GM19438 (cell line): ENCODE results near the gene ADAM12.
"Not testable (repeated sequence)": the region's sequence is repeated elsewhere in the genome, so short reads cannot be mapped to it uniquely, and the experiment has no call there.

Source experiments
- ATAC-seq: cut with Tn5 transposase; IDR thresholded peaks from one replicate; pipeline ENCODE4 v1.9.1; 2021; ENCODE audit warnings: low read depth; ENCODE audit not compliant: unreplicated experiment

ADAM12 gene

DNA sequence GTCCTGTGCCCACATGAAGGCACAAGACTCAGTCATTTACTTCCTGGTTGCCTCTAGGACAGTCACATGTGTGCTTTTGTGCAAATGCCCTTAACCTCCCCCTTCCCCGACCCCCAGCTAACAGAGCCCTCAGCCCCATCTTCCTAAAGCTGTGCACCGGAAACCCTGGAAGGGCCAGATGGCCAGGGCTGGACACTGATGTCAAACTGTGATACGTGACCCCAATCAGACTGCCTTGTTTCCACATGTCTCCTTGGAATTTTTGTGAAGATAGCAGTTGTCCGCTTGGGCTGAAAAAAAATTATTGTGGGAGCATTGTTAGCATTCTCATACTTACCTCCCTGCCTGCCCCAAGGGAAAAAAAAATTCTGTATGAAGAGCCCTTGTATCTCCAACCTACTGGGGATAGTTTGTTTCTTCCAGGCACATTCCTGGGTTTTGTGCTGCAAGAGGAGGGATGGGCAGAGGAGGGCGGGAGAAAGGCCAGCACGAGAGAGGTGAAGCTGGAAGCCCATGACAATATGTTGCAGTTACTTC is 17.0 kb upstream of the ADAM12 start:
- no peak for ATAC-seq

DNA sequence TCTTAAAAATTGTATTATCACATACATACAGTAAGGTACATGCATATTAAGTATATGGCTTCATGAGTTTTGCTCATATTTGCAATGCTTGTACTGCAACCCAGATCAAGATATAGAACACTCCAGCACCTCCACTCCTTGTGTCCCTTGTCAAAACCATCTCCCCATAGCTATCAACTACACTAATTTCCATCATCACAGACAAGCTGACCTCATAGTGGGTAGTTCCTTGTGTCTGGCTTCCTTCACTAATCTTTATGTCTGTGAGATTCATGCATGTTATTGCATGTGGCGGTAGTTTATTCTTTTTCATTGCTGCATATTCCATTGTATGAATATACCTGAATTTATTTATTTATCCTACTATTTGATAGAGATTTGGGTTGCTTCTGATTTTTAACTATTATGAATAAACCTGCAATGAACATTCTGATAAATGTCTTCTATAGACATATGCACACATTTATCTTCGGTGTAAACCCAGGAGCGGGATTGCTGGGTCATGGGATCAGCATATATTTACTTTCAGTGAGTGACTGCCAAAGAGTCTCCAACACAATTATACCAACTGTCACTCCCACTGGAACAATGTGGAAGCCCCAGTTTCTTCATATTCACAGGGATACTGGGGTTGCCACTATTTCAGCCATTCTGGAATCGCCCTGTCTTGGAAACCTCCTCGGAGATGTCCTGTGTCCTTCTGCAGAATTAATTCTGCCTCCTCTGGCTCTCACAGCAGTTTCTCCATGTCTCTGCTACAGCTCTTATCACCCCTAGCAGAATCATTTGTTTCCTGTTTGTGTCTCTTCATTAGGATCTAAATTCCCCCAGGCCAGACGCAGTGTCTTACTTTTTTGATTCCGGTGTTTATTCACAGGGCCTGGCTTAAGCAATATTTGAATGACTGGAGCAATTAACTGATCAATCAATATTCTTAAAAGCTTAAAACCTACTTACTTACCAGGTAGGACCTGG is 14.7 kb upstream of the ADAM12 start:
- no peak for ATAC-seq

DNA sequence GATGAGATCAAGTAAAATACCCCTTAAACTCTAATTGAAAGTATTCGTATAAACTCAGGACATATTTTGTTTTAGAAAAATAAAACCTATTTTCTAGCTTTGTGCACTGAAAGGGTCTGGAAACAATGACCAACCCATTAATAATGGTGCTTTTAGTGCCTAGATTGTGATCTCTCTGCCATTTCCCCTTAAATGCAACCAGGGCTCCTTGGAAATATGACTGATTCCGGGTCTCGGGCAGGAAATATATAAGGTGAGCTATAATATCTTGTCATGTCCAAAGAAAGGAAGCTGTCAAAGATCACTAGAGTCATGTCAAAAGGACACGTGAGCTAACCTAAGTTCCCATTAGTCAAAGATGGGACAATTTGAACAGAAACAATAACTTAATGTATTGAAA is 12.4 kb upstream of the ADAM12 start:
- no peak for ATAC-seq

DNA sequence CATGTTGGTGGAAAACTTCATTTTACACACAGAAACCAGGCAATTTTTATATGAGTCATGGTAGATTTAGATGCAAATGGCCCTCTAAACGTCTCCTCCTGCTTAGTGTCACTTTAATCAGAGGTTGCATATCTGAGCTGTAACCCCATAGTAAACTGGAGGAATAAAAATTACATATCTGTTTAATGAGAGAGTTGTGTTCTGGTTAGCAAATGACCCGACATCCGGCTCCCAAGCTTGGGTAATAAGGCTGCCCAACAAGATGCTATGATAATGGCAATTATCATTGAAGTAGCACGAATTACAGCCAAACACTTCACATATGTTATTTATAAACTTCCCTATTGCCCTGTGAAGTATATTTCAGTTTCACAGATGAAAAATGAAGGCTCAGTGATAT is 10.6 kb upstream of the ADAM12 start:
- ATAC-seq: no peak

DNA sequence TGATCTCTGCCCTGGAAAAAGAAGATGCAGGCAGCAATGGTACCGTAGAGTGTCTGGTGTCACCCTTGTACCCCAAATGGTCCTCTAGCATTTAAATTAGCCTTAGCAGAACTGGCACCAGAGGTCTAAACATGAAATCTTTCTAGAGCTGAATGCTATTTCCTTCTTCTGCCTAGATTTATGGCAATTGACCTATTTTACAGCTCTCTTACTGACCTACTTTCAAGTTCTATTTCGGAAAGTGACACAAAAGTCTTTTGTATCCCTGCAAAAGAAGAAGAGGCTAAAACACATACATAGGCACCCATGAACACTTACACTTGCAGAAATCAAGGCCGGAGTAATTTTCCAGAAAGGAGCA is 10.1 kb upstream of the ADAM12 start:
- no peak for ATAC-seq

DNA sequence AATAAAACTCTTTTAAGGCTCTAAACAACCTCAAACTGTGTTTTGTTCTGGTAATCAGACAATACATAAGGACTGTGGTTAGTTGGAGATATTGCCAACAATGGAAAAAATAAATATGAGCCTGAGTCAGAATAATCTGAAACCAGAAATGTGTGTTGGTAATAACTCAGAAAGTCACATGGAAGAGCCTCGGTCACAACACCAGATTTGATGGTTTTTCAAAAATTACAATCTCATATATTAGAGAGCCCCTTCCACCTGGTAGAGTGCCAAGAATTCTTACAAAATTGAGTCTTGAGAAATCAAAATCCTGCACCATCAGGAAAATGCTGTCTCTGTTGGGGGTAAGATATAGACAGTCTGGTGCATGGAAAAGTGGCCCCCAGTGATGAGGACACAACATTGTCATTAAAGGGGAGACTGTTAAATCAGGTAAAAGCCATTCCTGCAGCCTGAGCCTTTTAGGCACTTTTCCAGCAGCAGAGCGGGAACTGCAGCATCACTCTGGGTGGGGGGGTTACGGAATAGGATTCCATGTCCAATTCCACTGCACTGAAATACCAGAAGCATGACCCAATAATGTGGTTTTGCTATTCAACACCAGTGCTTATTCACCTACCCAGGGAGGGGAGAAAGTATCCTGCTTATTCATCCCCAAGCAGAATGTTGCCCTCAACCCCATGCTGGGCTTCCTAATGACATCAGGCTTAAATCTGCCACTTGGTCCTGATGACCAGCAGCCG is 9.5 kb upstream of the ADAM12 start:
- no peak for ATAC-seq

DNA sequence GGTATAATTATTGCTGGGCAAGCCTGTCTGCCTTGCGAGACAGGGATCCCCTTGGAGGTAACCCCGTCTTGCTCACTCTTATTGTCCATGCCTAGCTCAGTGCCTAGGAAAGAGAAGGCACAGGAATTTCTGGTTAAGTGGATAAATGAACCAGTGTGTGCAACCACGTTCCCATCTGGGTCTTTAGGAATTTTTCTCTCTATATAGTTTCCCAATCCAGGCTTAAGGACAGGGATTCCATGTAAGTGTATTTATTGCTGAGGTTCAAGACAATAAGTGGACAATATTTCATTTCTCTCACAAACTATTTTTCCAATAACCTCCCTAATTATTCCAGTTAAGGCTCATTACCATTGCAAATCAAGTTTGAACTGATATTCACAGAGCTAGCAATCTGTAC is 8.9 kb upstream of the ADAM12 start:
- no peak for ATAC-seq

DNA sequence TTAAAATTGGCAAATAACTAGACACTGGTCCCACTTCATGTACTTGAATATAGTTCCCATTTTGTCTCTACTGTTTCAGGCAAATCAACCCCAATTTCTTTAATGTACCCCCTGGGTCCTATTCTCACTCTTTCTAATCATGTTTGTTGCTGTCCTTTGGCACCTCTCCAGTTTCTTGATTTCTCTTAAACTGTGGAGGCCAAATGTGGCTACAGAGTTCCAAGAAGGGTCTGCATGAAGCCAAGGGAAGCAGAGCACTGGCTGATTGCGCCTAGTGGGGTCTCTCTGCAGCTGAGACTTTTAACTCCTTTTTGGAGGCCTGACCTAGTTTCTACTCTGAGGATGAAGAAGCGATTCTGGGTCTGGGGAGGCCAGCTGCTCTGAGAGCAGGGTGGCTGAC is 6.7 kb upstream of the ADAM12 start:
- ATAC-seq: no peak

DNA sequence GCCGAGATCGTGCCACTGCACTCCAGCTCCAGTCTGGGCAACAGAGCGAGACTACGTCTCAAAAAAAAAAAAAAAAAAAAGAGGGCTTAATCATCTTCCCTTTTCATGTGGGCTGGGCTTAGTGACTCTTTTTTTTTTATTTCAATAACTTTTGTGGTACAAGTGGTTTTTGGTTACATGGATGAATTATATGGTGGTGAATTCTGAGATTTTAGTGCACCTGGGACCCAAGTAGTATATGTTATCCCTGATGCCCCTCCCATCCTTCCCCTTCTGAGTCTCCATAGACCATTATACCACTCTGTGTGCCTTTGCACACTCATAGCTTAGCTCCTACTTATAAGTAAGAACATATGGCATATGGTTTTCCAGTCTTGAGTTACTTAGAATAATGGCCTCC is 4.8 kb upstream of the ADAM12 start:
- ATAC-seq: no peak

DNA sequence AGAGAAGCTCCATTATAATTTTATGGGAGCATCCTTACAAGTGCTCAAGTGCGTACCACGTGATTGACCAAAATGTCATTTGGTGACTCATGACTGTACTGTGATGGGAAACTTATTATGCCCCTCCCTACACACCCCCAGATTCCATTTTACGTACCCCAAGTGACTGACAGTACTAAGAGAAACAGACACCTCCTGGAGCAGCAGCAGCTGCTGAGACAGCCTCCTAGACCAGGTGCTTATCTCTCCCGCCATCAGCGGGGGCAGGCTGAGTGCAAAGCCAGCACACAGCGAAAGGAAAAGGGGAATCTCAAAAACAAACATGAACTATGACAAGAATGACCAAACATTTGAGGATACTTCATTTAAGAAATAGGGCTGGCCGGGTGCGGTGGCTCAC is 4.2 kb upstream of the ADAM12 start:
- no peak for ATAC-seq

DNA sequence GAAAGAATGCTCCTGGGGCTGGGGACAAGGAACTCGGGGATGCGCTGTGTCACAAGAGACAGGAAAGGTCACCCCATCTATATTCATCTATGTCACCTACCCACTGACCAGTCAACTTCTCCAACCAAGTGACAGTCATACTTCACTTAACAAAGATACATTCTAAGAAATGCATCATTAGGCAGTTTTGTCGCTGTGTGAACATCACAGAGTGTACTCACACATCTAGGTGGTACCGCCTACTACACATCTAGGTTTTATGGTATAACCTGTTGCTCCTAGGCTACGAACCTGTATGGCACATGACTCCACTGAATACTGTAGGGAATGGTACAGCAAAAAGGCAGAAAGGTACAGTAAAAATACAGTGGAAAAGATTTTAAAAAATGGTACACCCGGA is 3.8 kb upstream of the ADAM12 start:
- ATAC-seq: no peak

DNA sequence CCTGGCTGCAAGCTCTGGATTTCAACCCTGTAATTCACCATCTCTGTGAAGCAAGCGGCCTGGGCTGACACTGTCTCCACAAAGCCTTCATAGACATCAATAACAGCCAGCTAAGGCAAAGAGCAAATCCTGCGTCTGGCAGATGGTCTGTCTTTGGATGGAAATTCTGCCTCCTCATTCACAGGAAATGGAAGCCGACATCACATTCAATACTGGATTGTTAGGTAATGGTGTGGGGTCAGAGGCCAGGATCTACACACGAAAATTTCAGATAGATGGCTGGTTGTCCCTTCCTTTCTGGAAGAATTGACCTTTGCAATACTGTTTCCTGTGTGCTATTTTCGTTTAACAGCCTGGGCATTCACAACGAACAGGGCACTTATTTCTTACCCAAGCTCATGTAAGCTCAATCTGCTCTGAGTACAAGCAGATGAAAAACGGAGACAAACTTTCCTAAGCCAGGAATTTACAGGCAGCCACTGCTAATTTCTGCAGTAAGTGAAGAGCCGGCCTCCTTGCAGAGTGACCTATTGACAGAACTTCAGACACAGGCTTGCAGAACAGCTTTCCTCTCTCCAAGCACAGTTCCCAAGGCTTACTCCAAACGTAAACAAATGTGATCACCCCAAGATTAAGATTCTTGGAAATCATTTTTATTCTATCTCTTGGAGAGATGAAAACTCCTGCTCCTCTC is 3.1 kb upstream of the ADAM12 start:
- no peak for ATAC-seq

DNA sequence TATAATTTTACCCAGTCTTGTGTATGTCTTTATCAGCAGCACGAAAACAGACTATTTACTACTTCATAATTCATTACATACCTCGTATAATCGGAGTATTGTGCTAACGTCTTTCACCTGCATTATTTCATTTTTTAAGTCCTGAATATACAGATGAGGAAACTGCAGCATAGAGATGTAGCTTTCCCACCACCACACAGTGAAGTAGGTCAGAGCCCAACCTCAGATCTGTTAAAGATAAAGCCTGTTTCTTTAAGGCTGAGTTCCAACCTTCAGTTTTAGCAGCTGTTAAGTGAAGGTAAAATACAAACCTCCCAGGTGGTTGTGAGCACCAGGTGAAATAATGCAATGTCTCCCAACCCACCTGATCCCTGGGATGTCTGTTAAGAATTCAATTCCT is 2.0 kb upstream of the ADAM12 start:
- no peak for ATAC-seq

DNA sequence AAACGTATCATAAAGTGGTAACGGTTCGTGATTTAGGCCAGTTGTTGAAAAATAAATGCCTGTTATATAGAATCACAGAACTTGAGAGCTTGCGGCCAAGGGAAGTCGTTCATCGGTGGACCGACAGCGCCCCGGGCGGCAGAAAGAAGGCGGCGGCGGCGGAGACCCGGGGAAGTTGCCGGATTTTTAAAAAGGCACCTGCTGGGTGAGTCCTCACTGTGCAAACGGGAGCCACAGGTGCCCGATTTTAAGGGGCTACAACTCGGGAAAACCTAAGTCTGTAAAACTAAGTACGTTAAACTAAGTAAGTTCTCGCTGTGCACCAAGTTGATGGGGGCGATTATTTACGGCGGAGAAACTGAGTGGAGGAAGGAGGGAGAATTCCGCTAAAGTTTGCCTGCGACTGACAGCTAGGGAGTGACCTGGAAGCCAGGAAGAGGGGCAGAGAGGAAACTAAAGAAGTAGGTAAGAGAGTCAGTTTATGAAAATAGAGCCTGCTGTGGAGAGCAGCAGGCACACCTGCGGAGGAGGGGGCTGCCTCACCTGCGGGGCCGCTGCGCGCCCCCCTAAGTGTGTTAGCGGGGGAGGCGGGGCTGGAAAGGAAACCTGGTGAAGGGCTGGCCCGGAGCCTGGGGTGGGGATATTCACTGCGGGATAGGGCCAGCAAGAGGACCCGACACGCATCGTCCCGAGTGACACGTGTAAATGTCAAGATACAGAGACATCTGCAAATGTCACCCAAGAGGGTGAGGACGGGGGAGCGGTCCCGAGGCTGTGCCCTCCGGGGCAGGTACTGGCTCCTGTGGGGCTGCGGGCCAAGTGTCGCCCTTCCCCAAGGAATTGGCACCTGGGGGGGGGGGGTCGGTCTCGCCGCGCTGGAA is 996 bp downstream of the ADAM12 start:
- no peak for ATAC-seq

DNA sequence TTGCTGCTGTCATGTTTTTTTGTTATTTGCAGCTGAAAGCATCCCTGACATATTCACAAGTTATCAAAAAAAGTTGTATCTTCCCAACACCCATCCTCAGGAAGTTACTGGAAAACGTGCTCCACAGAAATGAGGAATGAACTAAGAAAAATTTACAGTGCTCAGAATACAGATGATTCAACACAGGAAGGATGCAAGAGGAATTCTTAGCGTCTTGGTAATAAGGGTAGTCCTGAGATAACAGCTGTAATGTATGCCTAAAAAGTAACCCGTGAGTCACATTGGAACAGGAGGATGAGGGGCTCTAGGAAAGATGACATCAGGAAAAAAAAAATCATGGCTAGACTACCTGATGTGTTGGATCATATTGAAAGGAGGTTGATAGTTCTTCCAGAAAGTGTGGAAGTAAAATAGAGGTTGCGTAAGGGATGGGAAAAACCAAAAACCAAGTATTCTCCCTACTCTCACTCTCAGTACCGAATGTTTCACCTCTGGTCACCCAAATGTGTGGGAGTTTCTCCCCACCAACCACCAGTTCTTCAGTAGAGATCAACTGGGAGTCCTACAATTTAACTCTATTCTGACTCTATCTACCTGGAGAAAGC is 3.9 kb downstream of the ADAM12 start:
- ATAC-seq: no peak

DNA sequence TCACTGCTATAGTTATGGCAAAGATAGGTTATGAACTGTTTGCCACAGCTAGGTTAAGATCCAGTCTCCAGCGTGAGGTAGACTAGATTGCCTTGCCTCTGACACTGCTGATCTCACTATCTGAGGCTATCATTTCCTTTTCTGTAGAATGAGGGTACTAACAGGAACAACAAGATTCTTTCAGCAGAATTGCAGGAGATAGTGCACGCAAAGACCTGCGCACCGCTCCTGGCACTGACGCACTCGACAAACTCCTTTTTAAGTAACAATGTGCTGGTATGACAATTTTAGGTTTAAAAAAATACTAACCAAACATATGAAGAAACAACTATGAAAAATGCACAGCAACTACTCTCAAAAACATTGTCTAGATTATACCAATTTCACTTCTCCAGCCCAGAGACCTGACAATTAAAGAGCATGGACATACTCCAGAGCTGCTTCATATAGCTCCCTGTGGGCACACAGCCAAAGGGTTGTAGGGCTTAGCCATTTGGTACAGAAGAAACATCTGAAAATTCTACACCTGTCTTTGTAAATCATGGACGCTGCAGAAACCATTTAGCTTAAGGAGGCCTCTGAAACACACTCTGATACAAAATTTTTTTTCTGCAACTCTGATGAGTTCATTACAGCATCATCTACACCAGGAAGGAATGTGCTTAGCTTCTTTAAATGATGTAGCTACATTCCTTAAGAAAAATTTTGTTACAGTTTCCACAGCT is 7.8 kb downstream of the ADAM12 start:
- no peak for ATAC-seq

DNA sequence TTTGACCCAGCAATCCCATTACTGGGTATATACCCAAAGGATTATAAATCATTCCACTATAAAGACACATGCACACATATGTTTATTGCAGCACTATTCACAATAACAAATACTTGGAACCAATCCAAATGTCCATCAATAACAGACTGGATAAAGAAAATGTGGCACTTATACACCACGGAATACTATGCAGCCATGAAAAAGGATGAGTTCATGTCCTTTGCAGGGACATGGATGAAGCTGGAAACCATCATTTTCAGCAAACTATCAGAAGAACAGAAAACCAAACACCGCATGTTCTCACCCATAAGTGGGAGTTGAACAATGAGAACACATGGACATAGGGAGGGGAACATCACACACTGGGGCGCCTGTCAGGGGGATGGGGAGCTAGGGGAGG is 9.1 kb downstream of the ADAM12 start:
- not testable (repeated sequence) for ATAC-seq

DNA sequence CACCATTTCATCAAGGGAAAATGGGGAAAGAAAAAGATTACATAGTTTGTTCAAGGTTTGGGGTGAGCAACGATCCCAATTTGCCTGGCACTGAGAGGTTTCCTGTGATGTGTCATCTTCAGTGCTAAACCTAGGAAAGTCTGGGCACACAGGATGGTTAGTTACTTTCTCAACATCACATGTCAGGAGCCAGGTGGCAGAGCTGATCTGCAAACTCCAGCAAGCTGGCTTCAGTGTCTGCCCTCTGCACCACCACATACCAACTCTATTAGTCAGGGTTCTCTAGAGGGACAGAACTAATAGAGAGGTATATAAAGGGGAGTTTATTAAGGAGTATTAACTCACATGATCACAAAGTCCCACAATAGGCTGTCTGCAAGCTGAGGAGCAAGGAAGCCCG is 11.3 kb downstream of the ADAM12 start:
- ATAC-seq: no peak

DNA sequence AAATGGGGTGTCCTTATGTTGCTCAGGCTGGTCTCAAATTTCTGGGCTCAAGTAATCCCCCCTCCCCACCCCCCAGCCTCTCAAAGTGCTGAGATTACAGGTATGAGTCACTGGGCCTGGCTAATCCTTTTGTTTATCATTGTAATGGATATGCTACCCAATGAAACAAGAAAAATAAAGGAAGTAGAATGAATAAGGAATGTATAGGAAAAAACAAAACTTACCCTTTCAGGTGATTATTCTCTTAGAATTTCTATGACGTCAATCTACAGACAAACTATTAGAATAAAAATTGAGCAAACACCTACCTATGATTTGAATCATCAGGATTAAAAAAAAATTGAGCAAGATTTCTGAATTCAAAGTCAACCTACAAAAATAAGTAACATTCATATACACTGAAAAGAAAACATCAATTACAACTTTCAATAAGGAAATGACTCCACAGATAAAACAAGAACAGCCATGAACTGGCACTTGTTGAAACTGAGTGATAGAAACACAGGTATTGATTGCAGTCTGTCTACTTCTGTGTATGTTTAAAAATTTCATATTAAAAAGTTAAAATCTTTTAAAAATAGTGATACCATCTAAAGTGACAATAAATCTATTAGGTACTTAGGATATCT is 12.2 kb downstream of the ADAM12 start:
- no peak for ATAC-seq
